ENCODE results near the gene SMPD4.
"Not testable (repeated sequence)": the region's sequence is repeated elsewhere in the genome, so short reads cannot be mapped to it uniquely, and the experiment has no call there.

DNA sequence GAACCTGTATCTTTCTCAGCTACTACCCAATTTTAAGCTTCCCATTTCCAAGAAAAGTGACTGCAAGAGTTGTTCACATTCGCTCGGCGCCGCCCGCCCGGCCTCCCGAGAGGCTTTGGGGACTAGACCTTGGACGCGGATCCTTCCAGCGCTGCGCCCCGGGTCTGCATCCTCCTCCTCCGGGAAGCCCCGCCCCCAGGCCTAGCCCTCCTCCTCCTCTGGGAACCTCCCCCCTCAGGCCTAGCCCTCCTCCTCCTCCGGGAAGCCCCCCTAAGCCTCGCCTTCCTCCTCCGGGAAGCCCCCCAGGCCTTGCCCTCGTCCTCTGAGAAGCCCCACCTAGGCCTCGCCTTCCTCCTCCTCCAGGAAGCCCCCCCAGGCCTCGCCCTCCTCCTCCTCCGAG is 46.6 kb upstream of the SMPD4 start:
- not testable (repeated sequence) for TF ChIP-seq PAX5 (IDR thresholded peaks at IDR 0.05; ENCODE audit: insufficient read depth, low read length, severe bottlenecking); POLR2AphosphoS5 (IDR thresholded peaks at IDR 0.05; ENCODE audit: low read depth, low read length)

Measured in GM12891 (cell line).